Measurements from ENCODE around the gene DHRS7B. TPM values are rescaled to one million over a fixed set of nuclear protein-coding genes. Genes with fewer than 3 reads are reported as not detected.

The DHRS7B gene
- total RNA-seq, 4 donors from 2014 or later, result 42.8 to 64.1 (median 50.6) TPM

DNA sequence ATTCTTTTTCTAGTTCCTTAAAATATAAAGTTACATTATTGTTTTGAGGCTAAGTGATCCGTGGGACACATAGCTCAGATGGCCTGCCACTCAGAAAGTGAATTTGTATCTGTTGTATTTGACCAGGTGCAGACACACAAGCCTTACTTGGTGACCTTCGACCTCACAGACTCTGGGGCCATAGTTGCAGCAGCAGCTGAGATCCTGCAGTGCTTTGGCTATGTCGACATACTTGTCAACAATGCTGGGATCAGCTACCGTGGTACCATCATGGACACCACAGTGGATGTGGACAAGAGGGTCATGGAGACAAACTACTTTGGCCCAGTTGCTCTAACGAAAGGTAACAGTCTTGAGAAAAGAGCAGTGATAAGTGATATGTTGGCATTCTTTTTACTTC lies 56.7 kb downstream of the DHRS7B start:
- peaks cover 41% of the 10 kb centered on the region for H3K36me3 ChIP-seq
- no peak overlapping the region for H3K4me3 ChIP-seq
- TF ChIP-seq EP300 (IDR thresholded peaks at IDR 0.05) (no peak), POLR2A (IDR thresholded peaks at IDR 0.05) (no peak), POLR2AphosphoS5 (IDR thresholded peaks at IDR 0.05) (no peak)
- TF ChIP-seq, protein P1, sequence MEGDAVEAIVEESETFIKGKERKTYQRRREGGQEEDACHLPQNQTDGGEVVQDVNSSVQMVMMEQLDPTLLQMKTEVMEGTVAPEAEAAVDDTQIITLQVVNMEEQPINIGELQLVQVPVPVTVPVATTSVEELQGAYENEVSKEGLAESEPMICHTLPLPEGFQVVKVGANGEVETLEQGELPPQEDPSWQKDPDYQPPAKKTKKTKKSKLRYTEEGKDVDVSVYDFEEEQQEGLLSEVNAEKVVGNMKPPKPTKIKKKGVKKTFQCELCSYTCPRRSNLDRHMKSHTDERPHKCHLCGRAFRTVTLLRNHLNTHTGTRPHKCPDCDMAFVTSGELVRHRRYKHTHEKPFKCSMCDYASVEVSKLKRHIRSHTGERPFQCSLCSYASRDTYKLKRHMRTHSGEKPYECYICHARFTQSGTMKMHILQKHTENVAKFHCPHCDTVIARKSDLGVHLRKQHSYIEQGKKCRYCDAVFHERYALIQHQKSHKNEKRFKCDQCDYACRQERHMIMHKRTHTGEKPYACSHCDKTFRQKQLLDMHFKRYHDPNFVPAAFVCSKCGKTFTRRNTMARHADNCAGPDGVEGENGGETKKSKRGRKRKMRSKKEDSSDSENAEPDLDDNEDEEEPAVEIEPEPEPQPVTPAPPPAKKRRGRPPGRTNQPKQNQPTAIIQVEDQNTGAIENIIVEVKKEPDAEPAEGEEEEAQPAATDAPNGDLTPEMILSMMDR (IDR thresholded peaks at IDR 0.05), result no peak
- H3K9me3 ChIP-seq, result no peaks in the 10 kb centered on the region
- H3K27me3 ChIP-seq, result no peaks in the 10 kb centered on the region
- WGBS, result 80% methylated on average over 5 of the region's 5 CpGs
- peak in 1 of 2 donors; percentile 17 for DNase-seq (ENCODE audit: low spot score in 2 of 2)
- no peaks in the 10 kb centered on the region for H3K4me1 ChIP-seq
- no peak overlapping the region for H3K27ac ChIP-seq

DNA sequence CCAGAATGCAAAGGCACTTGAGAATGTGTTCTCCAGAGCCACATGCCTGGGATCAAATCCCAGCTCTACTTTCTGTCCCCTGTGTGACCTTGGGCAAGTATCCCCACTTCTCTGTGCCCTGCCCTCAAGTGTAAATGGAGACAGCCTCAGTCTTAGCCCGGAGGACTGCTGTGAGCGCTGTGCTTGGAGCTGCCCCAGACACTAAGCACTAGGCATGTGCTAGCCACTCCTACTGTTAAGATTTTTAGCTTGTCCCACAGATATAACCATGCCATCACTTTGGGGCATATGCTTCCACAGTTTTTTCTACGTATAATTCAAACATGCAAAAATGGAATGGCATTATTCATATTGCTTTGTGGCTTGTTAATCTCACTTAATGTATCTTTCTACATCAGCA lies 57.8 kb downstream of the DHRS7B start:
- Histone ChIP-seq H3K9me3 (no peaks in the 10 kb centered on the region), H3K27ac (no peak overlapping the region), H3K36me3 (peaks cover 44% of the 10 kb centered on the region), H3K27me3 (no peaks in the 10 kb centered on the region), H3K4me3 (no peak overlapping the region), H3K4me1 (no peaks in the 10 kb centered on the region)
- TF ChIP-seq EP300 (IDR thresholded peaks at IDR 0.05) (no peak), POLR2AphosphoS5 (IDR thresholded peaks at IDR 0.05) (no peak), POLR2A (IDR thresholded peaks at IDR 0.05) (no peak)
- TF ChIP-seq, protein P1 (IDR thresholded peaks at IDR 0.05), result no peak
- DNase-seq (ENCODE audit: low spot score in 2 of 2), result no peak
- 87% methylated on average over 3 of the region's 3 CpGs for WGBS

DNA sequence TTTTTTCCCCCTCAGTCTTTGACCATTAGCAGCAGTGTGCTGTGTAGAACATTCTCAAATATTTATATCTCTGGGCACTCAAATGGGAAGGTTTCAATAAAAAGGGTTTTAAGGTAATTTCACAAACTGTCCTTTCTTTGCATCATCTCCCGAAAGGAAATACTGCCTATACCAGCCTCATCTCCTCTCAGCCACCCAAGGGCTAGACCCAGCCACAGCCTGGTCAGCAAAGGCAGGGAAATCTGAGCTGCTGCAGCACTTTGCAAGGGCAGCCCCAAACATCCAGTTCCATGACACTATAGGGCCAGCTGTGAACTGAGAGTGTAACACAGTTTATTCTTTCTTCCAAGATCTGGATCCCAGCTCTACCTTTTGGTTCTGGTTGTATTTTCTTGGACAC lies 58.3 kb downstream of the DHRS7B start:
- WGBS, result 100% methylated on average over 1 of the region's 1 CpG
- no peaks in the 10 kb centered on the region for H3K9me3 ChIP-seq
- no peaks in the 10 kb centered on the region for H3K27me3 ChIP-seq
- H3K36me3 ChIP-seq, result peaks cover 44% of the 10 kb centered on the region
- DNase-seq (ENCODE audit: low spot score in 2 of 2), result no peak
- H3K27ac ChIP-seq, result no peak overlapping the region
- no peak overlapping the region for H3K4me3 ChIP-seq
- H3K4me1 ChIP-seq, result no peaks in the 10 kb centered on the region
- TF ChIP-seq POLR2AphosphoS5 (IDR thresholded peaks at IDR 0.05) (no peak), EP300 (IDR thresholded peaks at IDR 0.05) (no peak), POLR2A (IDR thresholded peaks at IDR 0.05) (no peak)
- TF ChIP-seq, protein P1 (IDR thresholded peaks at IDR 0.05), result no peak

DNA sequence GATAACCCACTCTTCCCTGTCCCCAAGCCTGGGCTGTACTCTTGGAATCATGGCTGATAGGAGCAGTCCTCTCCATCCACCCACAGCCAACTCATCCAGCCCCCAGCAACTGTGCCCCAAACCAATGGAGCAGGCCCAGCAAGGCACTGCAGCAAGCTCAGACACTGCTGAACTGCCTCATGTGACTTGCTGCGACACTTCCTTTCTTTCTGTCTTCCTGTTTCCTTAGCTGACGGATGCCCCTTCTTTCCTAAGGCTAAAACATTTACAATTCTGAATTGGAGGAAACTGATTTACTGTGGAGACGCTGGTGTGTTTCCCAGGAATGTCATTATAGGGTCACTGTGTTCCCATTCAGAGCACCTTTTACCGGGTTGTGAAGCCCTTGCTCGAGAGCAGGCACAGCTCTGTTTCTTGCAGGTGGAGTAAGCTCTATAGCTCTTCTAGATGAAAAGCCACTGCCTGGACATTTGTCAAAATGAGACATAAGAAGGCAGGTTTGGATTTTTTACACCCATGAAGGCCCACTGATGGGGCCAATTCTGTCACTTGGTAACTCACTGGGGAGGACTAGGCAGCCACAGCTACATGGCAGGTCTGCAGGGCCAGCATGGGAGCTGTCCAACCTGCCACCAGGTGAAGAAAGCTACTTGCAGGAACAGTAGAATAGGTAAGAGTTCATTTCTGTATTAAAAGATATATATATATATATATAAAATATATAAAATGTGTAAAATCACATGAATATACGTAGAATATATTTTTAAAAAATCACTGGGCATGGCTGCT lies 59.8 kb downstream of the DHRS7B start:
- Histone ChIP-seq H3K4me1 (no peaks in the 10 kb centered on the region), H3K36me3 (peaks cover 54% of the 10 kb centered on the region), H3K27ac (no peak overlapping the region), H3K27me3 (no peaks in the 10 kb centered on the region), H3K4me3 (no peak overlapping the region), H3K9me3 (no peaks in the 10 kb centered on the region)
- WGBS, result 77% methylated on average over 6 of the region's 6 CpGs
- no peak for DNase-seq (ENCODE audit: low spot score in 2 of 2)
- TF ChIP-seq POLR2A (IDR thresholded peaks at IDR 0.05) (no peak), POLR2AphosphoS5 (IDR thresholded peaks at IDR 0.05) (no peak), EP300 (IDR thresholded peaks at IDR 0.05) (no peak)
- TF ChIP-seq, protein P1 (IDR thresholded peaks at IDR 0.05), result no peak

DNA sequence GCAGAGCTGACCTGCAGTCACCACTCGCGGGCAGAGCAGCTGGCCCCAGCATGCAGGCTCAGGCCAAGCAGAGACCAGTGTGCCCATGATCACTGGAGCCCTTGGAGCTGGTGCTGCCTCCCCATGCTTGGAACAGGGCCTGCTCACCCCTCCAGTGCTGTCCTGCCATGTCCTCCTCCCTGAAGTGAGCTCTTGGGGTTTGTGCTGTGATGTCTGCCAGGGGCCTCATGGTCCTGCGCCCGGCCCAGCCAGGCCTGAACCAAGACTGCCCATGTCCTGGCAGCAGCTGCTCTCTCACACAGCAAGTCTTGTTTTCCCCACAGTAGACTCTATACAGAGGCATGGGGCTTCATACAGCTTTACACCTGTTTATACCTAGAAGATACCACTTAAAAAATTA lies 62.6 kb downstream of the DHRS7B start:
- Histone ChIP-seq H3K9me3 (no peaks in the 10 kb centered on the region), H3K4me1 (peaks cover 9% of the 10 kb centered on the region), H3K4me3 (no peak overlapping the region), H3K27me3 (no peaks in the 10 kb centered on the region), H3K27ac (no peak overlapping the region), H3K36me3 (peaks cover 44% of the 10 kb centered on the region)
- DNase-seq (ENCODE audit: low spot score in 2 of 2), result no peak
- 95% methylated on average over 2 of the region's 4 CpGs for WGBS
- TF ChIP-seq POLR2AphosphoS5 (IDR thresholded peaks at IDR 0.05) (no peak), POLR2A (IDR thresholded peaks at IDR 0.05) (no peak), EP300 (IDR thresholded peaks at IDR 0.05) (no peak)

Measured in suprapubic skin (tissue), 4 donors.